ENCODE data around the gene ABCC9. TPM values are rescaled to one million over a fixed set of nuclear protein-coding genes. Genes with fewer than 3 reads are reported as not detected.

Gene ABCC9
- total RNA-seq, 3 donors from 2014 or later (not counting 1 experiment from before 2014, with no cell fraction given), result 0.02 to 0.05 TPM; not detected in 1

DNA sequence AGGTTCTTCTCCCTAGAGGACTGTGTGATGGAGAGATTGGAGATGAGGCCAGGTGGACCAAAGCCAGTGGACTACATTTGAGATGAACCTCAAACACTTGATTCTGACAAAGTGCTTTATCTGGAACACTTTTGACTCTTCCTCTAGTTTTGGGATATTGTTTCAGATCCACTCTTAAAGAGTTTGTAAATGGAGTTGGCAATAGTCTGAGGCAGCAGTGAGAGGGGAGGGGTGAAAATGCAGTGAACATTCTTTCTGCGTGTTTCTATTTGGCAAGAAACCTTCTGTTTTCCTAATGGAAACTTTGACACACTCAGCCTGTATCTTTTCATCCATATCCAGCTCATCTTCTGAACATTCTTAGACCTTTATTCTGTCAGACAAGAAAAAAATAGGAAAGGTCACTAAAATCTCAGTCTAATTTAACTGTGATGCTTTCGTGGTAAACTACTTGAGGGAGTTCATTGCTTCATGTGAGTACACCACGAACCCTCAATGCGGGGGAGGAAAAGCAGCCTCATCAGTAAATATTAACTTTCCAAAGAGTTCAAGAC lies 109.4 kb downstream of the ABCC9 start:
- H3K27ac Mint-ChIP-seq, result no peak overlapping the region
- TF ChIP-seq, protein P1, sequence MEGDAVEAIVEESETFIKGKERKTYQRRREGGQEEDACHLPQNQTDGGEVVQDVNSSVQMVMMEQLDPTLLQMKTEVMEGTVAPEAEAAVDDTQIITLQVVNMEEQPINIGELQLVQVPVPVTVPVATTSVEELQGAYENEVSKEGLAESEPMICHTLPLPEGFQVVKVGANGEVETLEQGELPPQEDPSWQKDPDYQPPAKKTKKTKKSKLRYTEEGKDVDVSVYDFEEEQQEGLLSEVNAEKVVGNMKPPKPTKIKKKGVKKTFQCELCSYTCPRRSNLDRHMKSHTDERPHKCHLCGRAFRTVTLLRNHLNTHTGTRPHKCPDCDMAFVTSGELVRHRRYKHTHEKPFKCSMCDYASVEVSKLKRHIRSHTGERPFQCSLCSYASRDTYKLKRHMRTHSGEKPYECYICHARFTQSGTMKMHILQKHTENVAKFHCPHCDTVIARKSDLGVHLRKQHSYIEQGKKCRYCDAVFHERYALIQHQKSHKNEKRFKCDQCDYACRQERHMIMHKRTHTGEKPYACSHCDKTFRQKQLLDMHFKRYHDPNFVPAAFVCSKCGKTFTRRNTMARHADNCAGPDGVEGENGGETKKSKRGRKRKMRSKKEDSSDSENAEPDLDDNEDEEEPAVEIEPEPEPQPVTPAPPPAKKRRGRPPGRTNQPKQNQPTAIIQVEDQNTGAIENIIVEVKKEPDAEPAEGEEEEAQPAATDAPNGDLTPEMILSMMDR (IDR thresholded peaks at IDR 0.05), result no peak
- Histone ChIP-seq H3K27ac (ENCODE audit: low read length) (no peak overlapping the region), H3K4me3 (ENCODE audit: low read length) (no peak overlapping the region), H3K27me3 (ENCODE audit: control insufficient read depth, insufficient read depth, low read length) (no peaks in the 10 kb centered on the region), H3K36me3 (ENCODE audit: control insufficient read depth, insufficient read depth, low read length) (no peaks in the 10 kb centered on the region), H3K4me1 (ENCODE audit: control insufficient read depth, insufficient read depth, low read length) (no peaks in the 10 kb centered on the region), H3K9me3 (ENCODE audit: control insufficient read depth, insufficient read depth, low read length) (no peaks in the 10 kb centered on the region)
- H3K27me3 Mint-ChIP-seq (ENCODE audit: low read depth in 2 of 2), result no peaks in the 10 kb centered on the region
- no peak overlapping the region for H3K4me3 Mint-ChIP-seq
- no peaks in the 10 kb centered on the region for H3K4me1 Mint-ChIP-seq
- H3K9me3 Mint-ChIP-seq, result peaks cover 11 to 13% of the 10 kb centered on the region in 2 donors
- ATAC-seq (no peak), DNase-seq (no peak)
- no peaks in the 10 kb centered on the region for H3K36me3 Mint-ChIP-seq
- intact Hi-C loops (cut with micrococcal nuclease), result no loop called here
- 93% methylated on average over 4 of the region's 4 CpGs for whole genome bisulfite sequencing (ENCODE audit: insufficient coverage)

DNA sequence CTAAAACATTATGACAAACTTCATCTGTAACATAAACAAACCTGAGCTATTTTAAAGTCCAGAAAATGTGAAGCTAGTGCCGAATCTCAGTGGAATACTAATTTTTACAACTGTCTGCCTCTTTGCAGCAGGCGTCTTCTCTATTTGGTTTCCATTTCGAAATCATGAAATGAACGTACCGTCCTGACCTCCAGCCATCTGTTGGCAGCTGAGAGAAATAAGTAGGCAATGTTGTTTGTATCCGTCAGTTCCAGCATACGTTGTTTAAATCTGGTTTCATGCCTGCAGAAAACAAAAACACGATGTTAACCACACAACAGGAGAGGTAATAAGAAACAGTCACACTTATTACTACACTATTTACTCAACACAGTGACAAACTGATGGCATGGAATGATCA lies 112.4 kb downstream of the ABCC9 start:
- Histone ChIP-seq H3K9me3 (ENCODE audit: control insufficient read depth, insufficient read depth, low read length) (no peaks in the 10 kb centered on the region), H3K27me3 (ENCODE audit: control insufficient read depth, insufficient read depth, low read length) (no peaks in the 10 kb centered on the region), H3K27ac (ENCODE audit: low read length) (no peak overlapping the region), H3K4me1 (ENCODE audit: control insufficient read depth, insufficient read depth, low read length) (no peaks in the 10 kb centered on the region), H3K36me3 (ENCODE audit: control insufficient read depth, insufficient read depth, low read length) (no peaks in the 10 kb centered on the region), H3K4me3 (ENCODE audit: low read length) (no peak overlapping the region)
- WGBS (ENCODE audit: insufficient coverage), result 92% methylated on average over 8 of the region's 8 CpGs
- intact Hi-C loops (cut with micrococcal nuclease), result no loop called here
- no peak overlapping the region for H3K4me3 Mint-ChIP-seq
- H3K9me3 Mint-ChIP-seq, result peaks cover 9 to 12% of the 10 kb centered on the region in 2 donors
- no peak for ATAC-seq
- DNase-seq, result no peak
- TF ChIP-seq, protein P1 (IDR thresholded peaks at IDR 0.05), result no peak
- H3K4me1 Mint-ChIP-seq, result no peaks in the 10 kb centered on the region
- peaks cover 6% of the 10 kb centered on the region for H3K36me3 Mint-ChIP-seq
- no peaks in the 10 kb centered on the region for H3K27me3 Mint-ChIP-seq (ENCODE audit: low read depth in 2 of 2)
- H3K27ac Mint-ChIP-seq, result no peak overlapping the region

DNA sequence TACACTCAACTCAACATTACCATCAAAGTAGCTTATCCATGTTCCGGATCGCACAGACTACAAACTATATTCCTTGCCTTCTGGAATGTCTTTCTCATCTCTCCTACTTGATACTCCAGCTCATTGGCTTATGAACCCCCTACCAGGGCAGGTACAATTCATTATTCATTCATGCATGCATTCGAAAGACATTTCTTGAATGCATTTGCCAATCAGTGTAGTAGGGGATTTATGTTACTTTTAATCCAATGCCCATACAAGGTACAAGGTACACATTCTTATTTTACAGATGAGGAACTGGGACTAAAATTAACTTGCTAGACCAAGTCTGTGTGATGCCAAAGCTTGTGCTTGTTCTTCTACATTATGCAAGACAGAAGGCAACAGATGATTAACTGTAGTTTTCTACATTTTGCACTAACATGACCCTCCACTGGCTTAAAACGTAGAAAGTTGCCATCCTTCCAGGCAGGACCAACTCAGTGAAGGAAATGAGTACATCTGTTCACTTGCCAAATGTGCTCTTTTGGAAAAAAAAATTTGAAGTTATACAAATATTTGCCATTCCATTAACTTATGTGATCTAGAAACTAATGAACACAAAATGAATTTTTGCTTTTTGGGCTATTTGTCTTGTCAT lies 113.0 kb downstream of the ABCC9 start:
- 90% methylated on average over 3 of the region's 4 CpGs for WGBS (ENCODE audit: insufficient coverage)
- Histone ChIP-seq H3K4me3 (ENCODE audit: low read length) (no peak overlapping the region), H3K4me1 (ENCODE audit: control insufficient read depth, insufficient read depth, low read length) (no peaks in the 10 kb centered on the region), H3K9me3 (ENCODE audit: control insufficient read depth, insufficient read depth, low read length) (no peaks in the 10 kb centered on the region), H3K27me3 (ENCODE audit: control insufficient read depth, insufficient read depth, low read length) (no peaks in the 10 kb centered on the region), H3K36me3 (ENCODE audit: control insufficient read depth, insufficient read depth, low read length) (no peaks in the 10 kb centered on the region), H3K27ac (ENCODE audit: low read length) (no peak overlapping the region)
- Mint-ChIP-seq H3K36me3 (peaks cover 6% of the 10 kb centered on the region), H3K9me3 (peaks cover 8 to 9% of the 10 kb centered on the region in 2 donors), H3K4me1 (no peaks in the 10 kb centered on the region), H3K27ac (no peak overlapping the region), H3K27me3 (ENCODE audit: low read depth in 2 of 2) (no peaks in the 10 kb centered on the region), H3K4me3 (no peak overlapping the region)
- intact Hi-C loops (cut with micrococcal nuclease), result no loop called here
- no peak for DNase-seq
- no peak for ATAC-seq
- TF ChIP-seq, protein P1 (IDR thresholded peaks at IDR 0.05), result no peak

DNA sequence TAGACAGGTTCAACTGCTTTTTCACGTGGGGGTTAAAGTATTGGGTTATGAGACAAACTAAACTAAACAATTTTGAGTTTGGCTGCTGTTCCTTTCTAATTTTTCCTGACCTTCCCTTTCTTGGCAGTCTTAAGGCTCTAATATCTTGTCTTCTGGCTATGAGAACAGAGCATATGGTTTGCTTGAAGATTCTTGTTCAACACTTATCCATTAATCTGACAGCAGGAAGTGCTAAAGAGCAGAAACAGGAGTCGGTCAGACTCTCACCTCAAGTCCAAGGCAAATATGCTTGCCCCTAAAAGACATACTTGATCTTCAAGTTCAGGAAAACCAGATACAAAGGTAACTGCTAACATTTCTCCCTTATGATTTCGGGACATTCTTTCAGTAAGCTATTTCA lies 114.1 kb downstream of the ABCC9 start:
- ATAC-seq, result no peak
- Mint-ChIP-seq H3K27me3 (ENCODE audit: low read depth in 2 of 2) (no peaks in the 10 kb centered on the region), H3K4me3 (no peak overlapping the region), H3K27ac (no peak overlapping the region), H3K4me1 (no peaks in the 10 kb centered on the region), H3K9me3 (peaks cover 8 to 9% of the 10 kb centered on the region in 2 donors), H3K36me3 (peaks cover 6% of the 10 kb centered on the region)
- Histone ChIP-seq H3K36me3 (ENCODE audit: control insufficient read depth, insufficient read depth, low read length) (no peaks in the 10 kb centered on the region), H3K4me3 (ENCODE audit: low read length) (no peak overlapping the region), H3K27ac (ENCODE audit: low read length) (no peak overlapping the region), H3K27me3 (ENCODE audit: control insufficient read depth, insufficient read depth, low read length) (no peaks in the 10 kb centered on the region), H3K9me3 (ENCODE audit: control insufficient read depth, insufficient read depth, low read length) (no peaks in the 10 kb centered on the region), H3K4me1 (ENCODE audit: control insufficient read depth, insufficient read depth, low read length) (no peaks in the 10 kb centered on the region)
- 58% methylated on average over 2 of the region's 3 CpGs for WGBS (ENCODE audit: insufficient coverage)
- no peak for DNase-seq
- TF ChIP-seq, protein P1 (IDR thresholded peaks at IDR 0.05), result no peak
- intact Hi-C loops (cut with micrococcal nuclease), result no loop called here

Measured in natural killer cell (primary cell).